Neural cell (in vitro differentiated cells): ENCODE measurements around the gene ATPAF1.

Experiments used
- CTCF ChIP-seq: fragments of 450-650 bp; IDR thresholded peaks from 2 replicates; pipeline ENCODE4 v1.5.1; 2014; ENCODE audit warnings: antibody characterized with exemption, mild to moderate bottlenecking, moderate library complexity; ENCODE audit not compliant: poor library complexity, severe bottlenecking
- EP300 ChIP-seq: fragments of 450-650 bp; conservative IDR thresholded peaks from 2 replicates; pipeline ENCODE4 v1.6.1; 2014; ENCODE audit warnings: antibody characterized with exemption, mild to moderate bottlenecking, moderate library complexity; ENCODE audit not compliant: poor library complexity, severe bottlenecking
- EZH2 ChIP-seq: fragments of 200-600, 300-800 bp; shearing (Covaris generic), sonication (generic); IDR thresholded peaks from 2 replicates; pipeline ENCODE4 v1.6.1; 2014; ENCODE audit warnings: antibody characterized with exemption, low read length, borderline replicate concordance, mild to moderate bottlenecking; ENCODE audit not compliant: insufficient read depth, poor library complexity, severe bottlenecking
- MXI1 ChIP-seq: fragments of 450-650 bp; conservative IDR thresholded peaks from 2 replicates; pipeline ENCODE4 v1.6.1; 2014; ENCODE audit warnings: antibody characterized with exemption, mild to moderate bottlenecking; ENCODE audit not compliant: poor library complexity, severe bottlenecking
- POLR2AphosphoS5 ChIP-seq: IDR thresholded peaks from 2 replicates; pipeline ENCODE4 v1.6.1; 2012
- REST ChIP-seq: IDR thresholded peaks from 2 replicates; pipeline ENCODE4 v1.6.1; 2012; ENCODE audit warnings: borderline replicate concordance

- TF ChIP-seq EZH2 (no peak), REST (no peak), CTCF (no peak), EP300 (no peak), MXI1 (no peak), POLR2AphosphoS5 (no peak)
These were observed 21.8 kb downstream of the ATPAF1 start for GRCh38 chr1:46646331-46646730.
